ENCODE data around the gene TDRD7.

Gene TDRD7

DNA sequence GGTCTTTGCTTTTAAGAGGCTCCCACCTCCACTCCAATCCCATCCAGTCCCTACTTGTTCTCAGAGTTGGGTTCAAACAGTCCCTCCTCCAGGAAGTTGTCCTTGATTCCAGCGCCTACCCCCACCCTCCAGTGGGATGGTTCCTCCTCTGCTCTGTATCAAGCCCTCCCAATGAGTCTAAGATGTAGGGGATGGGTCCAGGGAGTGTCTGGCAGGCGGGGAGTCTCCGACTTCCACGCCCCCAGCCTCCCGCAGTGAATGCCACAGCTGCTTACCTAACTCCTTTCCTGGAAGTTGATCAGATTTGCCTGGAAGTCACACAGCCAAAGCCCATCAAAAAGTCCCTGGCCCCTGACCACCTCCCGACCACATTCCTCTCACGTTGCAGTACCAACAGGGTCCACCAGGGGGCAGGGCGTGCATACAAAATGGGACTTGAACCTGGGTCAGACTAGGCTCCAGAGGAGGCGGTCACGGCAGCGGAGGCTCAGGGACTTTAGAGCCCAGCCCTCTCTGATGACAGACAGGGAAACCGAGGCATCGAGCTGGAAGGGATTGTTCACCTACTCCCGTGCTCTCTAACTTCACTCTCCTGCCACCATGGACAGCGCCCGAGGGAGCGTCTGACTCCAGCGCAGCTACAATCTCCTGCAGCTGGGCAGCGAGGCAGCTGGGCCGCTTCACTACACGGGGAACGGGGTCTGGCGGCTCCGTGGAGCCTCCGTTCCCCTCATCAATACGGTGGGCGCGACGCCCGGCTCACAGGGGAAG, 25.0 kb upstream of the TDRD7 start:
- peak; percentile 41 for DNase-seq (ENCODE audit: low read depth)

DNA sequence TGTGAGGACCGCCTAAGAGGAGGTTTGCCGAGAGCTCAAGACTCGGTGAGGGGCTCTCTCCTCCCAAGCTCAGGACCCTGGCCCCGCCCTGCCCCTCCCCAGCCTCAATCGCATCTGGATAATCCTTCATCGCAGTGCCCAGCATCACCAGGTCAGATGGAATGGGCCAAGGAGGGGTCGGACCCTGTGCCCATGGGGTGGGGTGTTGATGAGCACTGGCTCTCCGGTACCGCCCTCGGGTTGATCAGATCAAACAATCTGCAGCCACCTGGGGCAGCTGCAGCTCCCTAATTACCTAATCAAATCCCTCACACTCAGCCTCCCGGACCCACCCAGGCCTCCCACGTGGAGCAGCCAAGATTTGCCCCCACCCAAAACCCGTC, 24.4 kb upstream of the TDRD7 start:
- DNase-seq (ENCODE audit: low read depth): no peak

DNA sequence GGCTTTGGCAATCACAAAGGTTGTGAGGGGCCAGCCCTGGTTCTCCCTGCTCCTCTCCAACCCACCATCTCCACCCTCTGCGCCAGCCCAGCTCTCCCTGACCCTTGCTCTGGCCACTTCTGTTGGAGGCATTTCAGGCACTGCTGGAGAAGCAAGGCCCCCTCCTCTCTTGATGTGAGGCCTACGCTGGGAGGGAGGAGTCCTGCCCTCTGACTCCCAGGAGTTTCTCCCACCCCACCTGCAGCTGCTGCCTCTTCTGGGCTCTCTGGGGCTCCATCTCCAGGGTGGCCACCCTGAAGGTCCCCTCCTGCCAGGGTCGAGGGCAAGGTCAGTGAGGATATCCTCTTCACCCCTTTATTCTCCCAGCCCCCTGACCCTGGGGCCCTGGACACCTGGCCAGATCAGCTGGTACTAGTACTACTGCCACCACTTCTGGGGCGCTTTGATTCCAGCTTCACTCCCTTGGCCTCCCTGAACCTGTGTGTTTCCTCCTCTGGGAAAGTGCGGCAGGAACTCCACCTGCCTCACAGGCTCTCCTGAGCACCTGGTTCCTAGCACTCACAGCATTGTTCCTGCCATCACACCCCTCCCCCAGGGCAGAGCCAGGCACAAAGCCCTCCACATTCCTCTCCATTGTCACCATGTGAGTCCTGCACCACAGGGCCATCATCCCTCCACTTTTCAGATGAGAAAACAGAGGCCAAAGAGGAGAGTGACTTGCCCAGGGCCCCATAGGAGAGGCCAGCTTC, 23.8 kb upstream of the TDRD7 start:
- DNase-seq (ENCODE audit: low read depth): no peak

- no peak for DNase-seq (ENCODE audit: low read depth)
Observed at GRCh38 chr9:97388721-97389238, 23.1 kb upstream of the TDRD7 start.

- no peak for DNase-seq (ENCODE audit: low read depth)
Observed at GRCh38 chr9:97389249-97389648, 22.6 kb upstream of the TDRD7 start.

DNA sequence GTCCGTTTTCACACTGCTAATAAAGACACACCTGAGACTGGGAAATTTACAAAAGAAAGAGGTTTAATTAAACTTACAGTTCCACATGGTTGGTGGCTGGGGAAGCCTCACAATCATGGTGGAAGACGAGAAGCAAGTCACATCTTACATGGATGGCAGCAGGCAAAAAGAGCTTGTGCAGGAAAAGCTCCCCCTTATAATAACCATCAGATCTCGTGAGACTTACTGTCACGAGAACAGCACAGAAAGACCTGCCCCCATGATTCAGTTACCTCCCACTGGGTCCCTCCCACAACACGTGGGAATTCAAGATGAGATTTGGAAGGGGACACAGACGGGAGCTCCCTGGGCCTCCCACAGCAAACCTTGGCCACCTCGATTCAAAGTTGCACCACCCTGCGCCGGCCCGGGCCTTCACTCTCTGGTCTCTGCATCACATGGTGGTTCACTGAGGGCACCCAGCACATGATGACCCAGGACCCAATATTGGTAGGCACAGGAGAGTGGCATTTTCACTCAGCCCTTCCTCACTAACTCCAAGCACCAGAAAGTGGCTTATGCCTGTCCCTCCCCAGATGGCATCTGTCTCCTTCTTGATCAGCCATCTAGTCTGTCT, 21.0 kb upstream of the TDRD7 start:
- DNase-seq (ENCODE audit: low read depth): no peak

DNA sequence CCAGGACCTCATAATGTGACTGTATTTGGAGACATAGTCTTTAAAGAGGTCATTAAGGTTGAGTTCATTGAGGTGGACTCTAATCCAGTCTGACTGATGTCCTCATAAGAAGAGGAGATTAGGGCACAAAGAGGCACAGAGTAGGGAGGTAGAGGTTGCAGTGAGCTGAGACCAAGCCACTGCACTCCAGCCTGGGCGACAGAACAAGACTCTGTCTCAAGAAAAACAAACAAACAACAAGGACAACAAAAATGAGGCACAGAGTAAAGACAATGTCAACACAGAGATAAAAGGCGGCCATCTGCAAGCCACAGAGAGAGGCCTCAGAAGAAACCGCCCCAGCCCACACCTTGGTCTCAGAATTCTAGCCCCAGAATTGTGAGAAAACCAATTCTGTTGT, 17.0 kb upstream of the TDRD7 start:
- no peak for DNase-seq (ENCODE audit: low read depth)

DNA sequence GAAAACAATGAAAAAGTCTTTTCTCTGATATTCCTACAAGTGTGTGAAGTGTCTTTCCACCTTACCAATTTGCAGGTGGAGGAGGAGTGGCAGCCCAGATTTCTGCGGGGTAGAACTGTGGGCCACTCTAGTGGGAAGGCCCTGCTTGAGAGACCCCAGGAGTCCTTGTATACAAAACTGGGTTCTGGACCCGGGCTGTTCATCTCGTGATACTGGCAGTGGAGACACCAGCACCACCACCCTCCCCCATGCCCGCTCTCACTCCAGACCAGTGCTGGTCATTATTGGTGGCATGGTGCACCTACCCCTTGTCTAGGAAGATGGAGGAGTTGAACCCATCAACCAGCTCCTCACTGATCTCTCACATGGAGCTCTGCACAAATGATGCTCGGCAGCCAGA, 16.2 kb upstream of the TDRD7 start:
- no peak for DNase-seq (ENCODE audit: low read depth)

- no peak for DNase-seq (ENCODE audit: low read depth)
Observed at GRCh38 chr9:97396256-97396655, 15.6 kb upstream of the TDRD7 start.

- DNase-seq (ENCODE audit: low read depth): no peak
Observed at GRCh38 chr9:97397220-97397619, 14.7 kb upstream of the TDRD7 start.

DNA sequence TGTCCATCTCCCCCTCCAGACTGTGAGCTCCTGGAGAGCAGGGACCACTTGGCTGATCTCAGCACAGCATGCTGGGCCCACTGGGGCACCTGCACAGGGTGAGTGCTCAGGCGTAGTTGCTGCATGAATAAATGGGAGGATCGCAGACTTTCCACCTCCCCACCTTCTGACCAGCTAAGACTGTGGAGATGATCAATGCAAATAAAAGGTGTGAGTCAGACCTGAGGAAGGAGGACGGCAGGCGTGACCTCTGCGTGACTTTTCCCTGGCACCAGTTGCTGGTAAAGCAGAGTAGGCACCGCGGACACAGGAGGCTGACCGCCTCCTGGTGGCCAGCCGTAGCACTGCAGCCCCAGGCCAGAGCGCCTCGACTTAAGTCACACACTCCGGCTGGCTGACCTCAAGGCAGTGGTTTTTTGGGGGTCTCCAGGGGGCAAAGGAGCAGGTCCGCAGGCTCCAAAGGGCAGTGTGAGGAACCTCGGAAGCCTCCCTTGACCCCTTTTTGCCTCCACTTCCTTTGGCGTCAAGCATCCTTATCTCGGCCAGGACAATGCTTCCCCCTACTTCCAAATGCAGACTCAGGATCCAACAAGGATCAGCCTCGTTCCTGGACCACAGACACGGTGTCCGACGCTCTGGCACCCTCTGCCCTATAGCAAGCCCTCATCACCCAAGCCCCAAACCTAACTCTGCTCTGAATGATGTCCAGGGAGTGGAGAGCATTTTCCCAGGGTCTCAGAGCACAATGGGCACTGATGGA, 12.7 kb upstream of the TDRD7 start:
- peak; percentile 37 for DNase-seq (ENCODE audit: low read depth)

GRCh38 chr9:97403746-97404316, 8.1 kb upstream of the TDRD7 start:
- no peak for DNase-seq (ENCODE audit: low read depth)

DNA sequence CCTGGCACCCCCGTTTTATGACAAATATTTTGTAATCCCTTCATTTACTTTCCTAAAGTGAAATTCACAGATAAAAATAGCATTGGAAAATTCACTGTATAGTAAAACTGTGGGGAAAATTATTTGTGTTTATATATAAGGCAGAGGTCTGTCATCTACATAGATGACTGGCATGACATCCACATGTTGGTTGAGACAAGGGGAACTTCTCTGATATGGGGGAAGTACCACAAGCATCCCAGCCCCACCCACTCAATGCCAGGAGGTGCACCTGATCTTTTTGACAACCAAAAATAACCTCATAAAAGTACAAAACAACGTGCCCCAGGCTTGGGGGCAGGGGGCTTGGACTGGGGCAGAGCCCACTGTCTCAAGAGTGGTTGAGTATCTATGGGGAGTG, 6.3 kb upstream of the TDRD7 start:
- DNase-seq (ENCODE audit: low read depth): no peak

DNA sequence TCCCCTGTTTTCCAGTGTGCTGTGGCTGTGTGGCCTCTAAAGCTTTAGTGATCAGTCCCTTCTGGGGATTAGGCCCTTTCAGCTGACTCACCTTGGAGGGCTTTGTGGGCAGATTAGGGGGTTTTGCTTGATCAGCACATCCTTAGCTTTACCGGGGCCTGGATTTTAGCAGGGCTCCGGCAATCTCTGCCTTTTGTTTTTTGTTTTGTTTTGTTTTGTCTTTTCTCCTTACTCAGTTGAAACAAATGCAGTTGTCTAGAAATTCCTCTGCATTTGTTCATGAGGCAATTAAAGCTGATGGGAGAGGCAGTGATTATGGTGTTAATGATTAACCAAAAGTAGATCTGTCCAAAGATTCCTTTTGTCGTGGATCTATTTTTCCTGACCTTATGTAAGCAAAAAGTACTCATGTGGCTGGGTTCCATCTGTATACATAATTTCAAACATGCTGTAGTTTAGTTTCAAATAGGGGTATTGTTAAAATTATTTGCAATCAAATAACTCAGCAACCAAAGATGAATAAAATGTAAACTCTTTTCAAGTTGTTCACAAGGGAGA, 5.2 kb upstream of the TDRD7 start:
- DNase-seq (ENCODE audit: low read depth): no peak

DNA sequence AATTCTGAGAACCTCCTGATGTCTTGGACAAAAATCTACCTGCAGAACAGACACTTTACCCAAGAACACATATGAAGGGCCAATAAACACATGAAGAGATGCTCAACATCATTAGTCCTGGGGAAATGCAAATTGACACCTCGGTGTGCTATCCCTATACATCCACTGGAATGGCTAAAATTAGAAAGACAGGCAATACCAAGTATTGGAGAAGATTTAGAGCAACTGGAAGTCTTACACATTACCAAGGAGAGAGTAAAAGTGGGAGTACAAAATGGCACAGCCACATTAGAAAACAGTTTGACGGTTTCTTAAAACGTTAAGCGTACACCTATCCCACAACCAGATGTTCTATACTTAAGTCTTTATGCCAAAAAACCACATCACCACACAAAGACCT, 3.3 kb upstream of the TDRD7 start:
- DNase-seq (ENCODE audit: low read depth): no peak

GRCh38 chr9:97411440-97411788, 482 bp upstream of the TDRD7 start:
- no peak for DNase-seq (ENCODE audit: low read depth)

DNA sequence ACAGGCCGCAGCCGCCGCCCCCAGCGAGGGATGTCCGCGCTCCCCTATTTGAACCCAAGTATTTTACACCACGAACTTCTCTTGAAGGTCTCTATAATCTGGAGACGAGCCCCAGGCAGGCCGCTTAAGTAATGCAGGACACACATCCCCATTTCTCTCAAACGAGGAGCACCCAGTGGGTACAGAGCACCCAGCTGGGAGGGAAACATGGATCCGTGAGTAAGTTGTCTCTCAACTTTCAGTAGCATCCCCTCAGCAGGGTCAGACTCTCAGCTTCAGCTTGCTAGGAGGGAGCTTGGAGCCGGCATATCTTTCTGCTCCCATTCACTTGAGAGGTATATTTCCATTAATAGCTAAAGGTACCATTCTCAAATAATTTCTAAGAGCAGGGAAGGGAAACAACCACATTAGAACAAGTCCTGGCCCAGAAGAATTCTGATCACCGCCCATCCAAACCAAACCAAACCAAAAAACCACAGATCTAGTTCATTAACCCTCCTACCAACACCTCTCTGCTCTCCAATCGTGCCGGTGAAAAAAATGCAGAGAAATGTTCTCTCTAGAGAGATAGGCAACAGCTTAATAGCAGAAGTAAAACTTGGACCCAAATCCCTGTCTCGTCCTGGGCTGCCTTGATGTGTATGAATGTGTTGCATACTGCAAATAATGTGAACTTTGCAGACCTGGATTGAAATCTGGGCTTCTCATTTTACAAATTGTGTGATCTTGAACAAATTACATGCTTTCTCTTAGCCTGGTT, 910 bp downstream of the TDRD7 start:
- no peak for DNase-seq (ENCODE audit: low read depth)

- no peak for DNase-seq (ENCODE audit: low read depth)
Observed at GRCh38 chr9:97413462-97413861, 1.6 kb downstream of the TDRD7 start.

DNA sequence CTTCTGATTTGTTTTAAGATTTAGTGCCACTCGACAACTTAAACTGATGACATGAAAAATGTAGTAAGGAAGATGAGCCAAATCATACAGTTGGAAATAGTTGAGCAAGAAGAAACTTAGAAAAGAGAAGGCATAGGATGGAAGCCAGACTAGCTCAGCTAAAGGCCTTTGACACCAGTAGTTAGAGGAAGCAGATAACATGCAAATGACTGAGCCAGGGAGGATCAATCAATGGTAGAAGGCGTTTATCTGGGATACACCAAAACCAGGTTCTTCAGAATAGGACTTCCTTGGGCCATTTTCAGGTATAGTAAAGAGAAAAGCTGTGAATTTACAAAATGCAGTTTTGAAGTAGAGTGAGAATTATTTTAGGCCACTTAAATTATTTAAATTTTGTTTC, 3.2 kb downstream of the TDRD7 start:
- DNase-seq (ENCODE audit: low read depth): no peak

- no peak for DNase-seq (ENCODE audit: low read depth)
Observed at GRCh38 chr9:97418880-97419279, 7.0 kb downstream of the TDRD7 start.

GRCh38 chr9:97419309-97419867, 7.5 kb downstream of the TDRD7 start:
- DNase-seq (ENCODE audit: low read depth): no peak
